Stimulated activated CD4-positive, alpha-beta T cell treated with anti-CD3 and anti-CD28 coated beads, Interleukin-15, amount 100 ng/mL, for 1 hour (primary cell): ENCODE results near the gene PCDHGC4.

ENCODE experiments used
- DNase-seq, 2 donors: peaks; one replicate each; pipeline ENCODE4 v3.0.0-alpha.2; 2020; ENCODE audit warnings: low read depth in 1 of 2, low spot score in 1 of 2

The PCDHGC4 gene

GRCh38 chr5:141484641-141485311 lies at the start of gene PCDHGC4:
PCDHGC4 (plus strand) TSS chr5:141485030; CDS start chr5:141485174, 144 bp downstream.
- no peak for DNase-seq

- no peak for DNase-seq
Measured at GRCh38 chr5:141437221-141437620, 47.6 kb upstream of the PCDHGC4 start.

GRCh38 chr5:141439411-141440141 lies 45.3 kb upstream of the PCDHGC4 start:
- DNase-seq, result no peak

- no peak for DNase-seq
Measured at GRCh38 chr5:141440341-141440740, 44.5 kb upstream of the PCDHGC4 start.

- no peak for DNase-seq
Measured at GRCh38 chr5:141441571-141442170, 43.2 kb upstream of the PCDHGC4 start.

GRCh38 chr5:141465351-141465750 lies 19.5 kb upstream of the PCDHGC4 start:
- no peak for DNase-seq

GRCh38 chr5:141475625-141476131 lies 9.2 kb upstream of the PCDHGC4 start, which contains the start of gene PCDHGC3:
PCDHGC3 (plus strand) TSS chr5:141475966; CDS start chr5:141476117, 151 bp downstream.
- no peak for DNase-seq

- DNase-seq, result no peak
Measured at GRCh38 chr5:141476132-141476911, 8.5 kb upstream of the PCDHGC4 start.

- DNase-seq, result no peak
Measured at GRCh38 chr5:141477044-141477575, 7.7 kb upstream of the PCDHGC4 start.

- no peak for DNase-seq
Measured at GRCh38 chr5:141477815-141478214, 7.0 kb upstream of the PCDHGC4 start.

- no peak for DNase-seq
Measured at GRCh38 chr5:141478321-141478945, 6.4 kb upstream of the PCDHGC4 start.

- DNase-seq, result no peak
Measured at GRCh38 chr5:141479776-141480175, 5.1 kb upstream of the PCDHGC4 start.

GRCh38 chr5:141483902-141484301 lies 928 bp upstream of the PCDHGC4 start:
- DNase-seq, result no peak

- DNase-seq, result no peak
Measured at GRCh38 chr5:141484310-141484640, 555 bp upstream of the PCDHGC4 start.

- no peak for DNase-seq
Measured at GRCh38 chr5:141485321-141486055, 658 bp downstream of the PCDHGC4 start.

GRCh38 chr5:141486091-141486490 lies 1.3 kb downstream of the PCDHGC4 start:
- DNase-seq, result no peak

- DNase-seq, result no peak
Measured at GRCh38 chr5:141487131-141487530, 2.3 kb downstream of the PCDHGC4 start.

GRCh38 chr5:141488591-141489561 lies 4.0 kb downstream of the PCDHGC4 start, which contains the start of gene PCDHGC5:
PCDHGC5 (plus strand) TSS chr5:141489081; CDS start chr5:141489241, 160 bp downstream.
- no peak for DNase-seq

GRCh38 chr5:141489841-141490240 lies 5.0 kb downstream of the PCDHGC4 start:
- DNase-seq, result no peak
